Astrocyte (in vitro differentiated cells and primary cell): ENCODE measurements around the gene C1orf35.

Source experiments
- CTCF ChIP-seq: IDR thresholded peaks from 2 replicates; pipeline ENCODE4 v1.5.1; 2011; ENCODE audit warnings: low read depth, mild to moderate bottlenecking, inconsistent platforms, low read length, moderate library complexity; ENCODE audit not compliant: insufficient read depth
- EZH2 ChIP-seq: IDR thresholded peaks from 2 replicates; pipeline ENCODE4 v1.6.1; 2012; ENCODE audit warnings: mild to moderate bottlenecking, low read length, inconsistent platforms; ENCODE audit not compliant: insufficient read depth

- TF ChIP-seq CTCF (no peak), EZH2 (no peak)
Measured at GRCh38 chr1:228059634-228060457, 43.3 kb downstream of the C1orf35 start.
